CD4-positive, alpha-beta T cell treated with Interleukin-6 at 100 ng/mL for 8 hours (primary cell): ENCODE results near the gene EDC3.
"Not testable (repeated sequence)": the region's sequence is repeated elsewhere in the genome, so short reads cannot be mapped to it uniquely, and the experiment has no call there.

Experiments
- DNase-seq: peaks from one replicate; pipeline ENCODE4 v3.0.0-alpha.2; 2020; ENCODE audit warnings: mixed read lengths, low spot score

Gene EDC3

GRCh38 chr15:74695597-74696397 lies at the start of gene EDC3:
EDC3 (minus strand) TSS chr15:74696024; CDS start chr15:74675124, 20,900 bp downstream.
- peak; percentile 80 for DNase-seq

- DNase-seq, result no peak
Observed at GRCh38 chr15:74742422-74742821, 46.6 kb upstream of the EDC3 start.

GRCh38 chr15:74738239-74738638 lies 42.4 kb upstream of the EDC3 start:
- not testable (repeated sequence) for DNase-seq

- DNase-seq, result no peak
Observed at GRCh38 chr15:74735305-74735704, 39.5 kb upstream of the EDC3 start.

GRCh38 chr15:74733269-74733668 lies 37.4 kb upstream of the EDC3 start:
- no peak for DNase-seq

GRCh38 chr15:74732846-74733245 lies 37.0 kb upstream of the EDC3 start:
- no peak for DNase-seq

- no peak for DNase-seq
Observed at GRCh38 chr15:74730619-74731316, 34.9 kb upstream of the EDC3 start.

- DNase-seq, result not testable (repeated sequence)
Observed at GRCh38 chr15:74729372-74729771, 33.5 kb upstream of the EDC3 start.

GRCh38 chr15:74728699-74729098 lies 32.9 kb upstream of the EDC3 start:
- not testable (repeated sequence) for DNase-seq

GRCh38 chr15:74727727-74728126 lies 31.9 kb upstream of the EDC3 start:
- DNase-seq, result no peak

- DNase-seq, result no peak
Observed at GRCh38 chr15:74726774-74727164, 30.9 kb upstream of the EDC3 start.

- peak; percentile 27 for DNase-seq
Observed at GRCh38 chr15:74725845-74726773, 30.3 kb upstream of the EDC3 start.

- DNase-seq, result no peak
Observed at GRCh38 chr15:74725225-74725774, 29.5 kb upstream of the EDC3 start, which contains the start of gene CYP1A1. CYP1A1 (minus strand) TSS chr15:74725528; CDS start chr15:74723097, 2,431 bp downstream.

- no peak for DNase-seq
Observed at GRCh38 chr15:74724570-74725224, 28.9 kb upstream of the EDC3 start.

- peak; percentile 5 for DNase-seq
Observed at GRCh38 chr15:74723754-74724334, 28.0 kb upstream of the EDC3 start.

- DNase-seq, result no peak
Observed at GRCh38 chr15:74723187-74723586, 27.4 kb upstream of the EDC3 start.

- no peak for DNase-seq
Observed at GRCh38 chr15:74722591-74722990, 26.8 kb upstream of the EDC3 start.

GRCh38 chr15:74716651-74717050 lies 20.8 kb upstream of the EDC3 start:
- no peak for DNase-seq

- no peak for DNase-seq
Observed at GRCh38 chr15:74712311-74712710, 16.5 kb upstream of the EDC3 start.

- DNase-seq, result no peak
Observed at GRCh38 chr15:74710319-74711094, 14.7 kb upstream of the EDC3 start.
